Measurements from ENCODE around the gene KRT26.

- TF ChIP-seq, protein P1, sequence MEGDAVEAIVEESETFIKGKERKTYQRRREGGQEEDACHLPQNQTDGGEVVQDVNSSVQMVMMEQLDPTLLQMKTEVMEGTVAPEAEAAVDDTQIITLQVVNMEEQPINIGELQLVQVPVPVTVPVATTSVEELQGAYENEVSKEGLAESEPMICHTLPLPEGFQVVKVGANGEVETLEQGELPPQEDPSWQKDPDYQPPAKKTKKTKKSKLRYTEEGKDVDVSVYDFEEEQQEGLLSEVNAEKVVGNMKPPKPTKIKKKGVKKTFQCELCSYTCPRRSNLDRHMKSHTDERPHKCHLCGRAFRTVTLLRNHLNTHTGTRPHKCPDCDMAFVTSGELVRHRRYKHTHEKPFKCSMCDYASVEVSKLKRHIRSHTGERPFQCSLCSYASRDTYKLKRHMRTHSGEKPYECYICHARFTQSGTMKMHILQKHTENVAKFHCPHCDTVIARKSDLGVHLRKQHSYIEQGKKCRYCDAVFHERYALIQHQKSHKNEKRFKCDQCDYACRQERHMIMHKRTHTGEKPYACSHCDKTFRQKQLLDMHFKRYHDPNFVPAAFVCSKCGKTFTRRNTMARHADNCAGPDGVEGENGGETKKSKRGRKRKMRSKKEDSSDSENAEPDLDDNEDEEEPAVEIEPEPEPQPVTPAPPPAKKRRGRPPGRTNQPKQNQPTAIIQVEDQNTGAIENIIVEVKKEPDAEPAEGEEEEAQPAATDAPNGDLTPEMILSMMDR (optimal IDR thresholded peaks at IDR 0.05 in 1 of 3, IDR thresholded peaks at IDR 0.05 in 1 of 3, conservative IDR thresholded peaks at IDR 0.05 in 1 of 3; ENCODE audit: extremely low read depth in 1 of 3, insufficient read depth in 2 of 3, low read length in 3 of 3), result no peak
- TF ChIP-seq EZH2 (IDR thresholded peaks at IDR 0.05; ENCODE audit: low read length), result no peak
Observed at GRCh38 chr17:40724656-40725055, 47.3 kb downstream of the KRT26 start.

Measured in keratinocyte (primary cell).